ENCODE measurements around the gene MATCAP1. TPM values are rescaled to one million over a fixed set of nuclear protein-coding genes. Genes with fewer than 3 reads are reported as not detected.

Gene MATCAP1
- total and polyA plus RNA-seq, 10 of the 15 experiments (the other 5 are each of a cell fraction or from before 2014, with no cell fraction given): 2.8 to 25.8 (median 8.6) TPM

GRCh38 chr16:67202956-67203493 lies 19.3 kb upstream of the MATCAP1 start (continued):
- TF ChIP-seq IRF3 (IDR thresholded peaks at IDR 0.05) (no peak), NRF1 (conservative IDR thresholded peaks at IDR 0.05; ENCODE audit: low read depth, low read length) (no peak), SKIL (IDR thresholded peaks at IDR 0.05; ENCODE audit: low read depth, poor library complexity, severe bottlenecking) (no peak), MLLT1 (IDR thresholded peaks at IDR 0.05) (no peak), NKRF (conservative IDR thresholded peaks at IDR 0.05) (no peak), NFXL1 (IDR thresholded peaks at IDR 0.05; ENCODE audit: borderline replicate concordance) (no peak), CHD2 (IDR thresholded peaks at IDR 0.05; ENCODE audit: borderline replicate concordance, low read depth, low read length) (no peak), JUNB (IDR thresholded peaks at IDR 0.05) (no peak)
